PFSK-1 (cell line): ENCODE results near the gene KRTAP10-1. TPM values are rescaled to one million over a fixed set of nuclear protein-coding genes. Genes with fewer than 3 reads are reported as not detected.

ENCODE experiments used
- FOXP2 ChIP-seq: optimal IDR thresholded peaks from 2 replicates; pipeline ENCODE3; 2011; ENCODE audit warnings: borderline replicate concordance, control low read depth, inconsistent platforms; ENCODE audit not compliant: insufficient read depth; ENCODE audit errors: extremely low read length, extremely low read depth
- POLR2AphosphoS5 ChIP-seq: IDR thresholded peaks from 2 replicates; pipeline ENCODE4 v1.6.1; 2012; ENCODE audit warnings: low read depth, mild to moderate bottlenecking, control low read depth, low read length, moderate library complexity
- REST ChIP-seq, 2 experiments: IDR thresholded peaks; 2 replicates each; pipeline versions ENCODE4 v1.6.1 to v1.8.0; 2011 to 2012; ENCODE audit warnings: low read depth in 2 of 2, low read length in 2 of 2, control low read depth in 1 of 2, inconsistent platforms in 1 of 2, mild to moderate bottlenecking in 1 of 2, moderate library complexity in 1 of 2; ENCODE audit not compliant: insufficient read depth in 1 of 2
- SIN3A ChIP-seq: IDR thresholded peaks from 2 replicates; pipeline ENCODE4 v1.6.1; 2012; ENCODE audit warnings: mild to moderate bottlenecking, low read length, moderate library complexity, borderline replicate concordance; ENCODE audit not compliant: insufficient read depth
- TAF1 ChIP-seq: IDR thresholded peaks from 2 replicates; pipeline ENCODE4 v1.6.1; 2012; ENCODE audit warnings: low read length, control low read depth, borderline replicate concordance; ENCODE audit not compliant: insufficient read depth
- polyA plus RNA-seq: library from polyadenylated mRNA; unstranded; fragments of >200 nt; gene quantifications from one replicate; pipeline ENCODE4 v1.2.1, GENCODE V29; 2012; ENCODE audit warnings: low read depth, missing spikeins; ENCODE audit not compliant: insufficient read length

Gene KRTAP10-1
- polyA plus RNA-seq = not detected

- TF ChIP-seq TAF1 (no peak), POLR2AphosphoS5 (no peak), SIN3A (no peak), REST (IDR thresholded peaks at IDR 0.05; ENCODE audit: insufficient read depth in 1 of 2, low read depth in 2 of 2, low read length in 2 of 2) (no peak), FOXP2 (no peak)
These were observed at the start of gene KRTAP10-1 for GRCh38 chr21:44539991-44540666. Gene KRTAP10-1, minus strand, starts transcription at chr21:44540195. Its CDS starts 45 bp downstream, at chr21:44540150.

- TF ChIP-seq TAF1 = no peak
- no peak for TF ChIP-seq FOXP2
- TF ChIP-seq SIN3A = no peak
- TF ChIP-seq POLR2AphosphoS5 = no peak
- no peak for TF ChIP-seq REST (IDR thresholded peaks at IDR 0.05; ENCODE audit: insufficient read depth in 1 of 2, low read depth in 2 of 2, low read length in 2 of 2)
These were observed 49.1 kb upstream of the KRTAP10-1 start for GRCh38 chr21:44589094-44589493.

- TF ChIP-seq FOXP2 = no peak
- no peak for TF ChIP-seq REST (IDR thresholded peaks at IDR 0.05; ENCODE audit: insufficient read depth in 1 of 2, low read depth in 2 of 2, low read length in 2 of 2)
- TF ChIP-seq SIN3A = no peak
- TF ChIP-seq TAF1 = no peak
- no peak for TF ChIP-seq POLR2AphosphoS5
These were observed 45.9 kb upstream of the KRTAP10-1 start for GRCh38 chr21:44585892-44586291.

- no peak for TF ChIP-seq FOXP2
- TF ChIP-seq POLR2AphosphoS5 = no peak
- no peak for TF ChIP-seq TAF1
- TF ChIP-seq REST (IDR thresholded peaks at IDR 0.05; ENCODE audit: insufficient read depth in 1 of 2, low read depth in 2 of 2, low read length in 2 of 2) = no peak
- no peak for TF ChIP-seq SIN3A
These were observed 43.8 kb upstream of the KRTAP10-1 start for GRCh38 chr21:44583800-44584147.
